Testis (tissue), 2 donors: Measurements from ENCODE around the gene TSC22D4.

Experiments
- CTCF ChIP-seq, 3 experiments: fragments of 450-650 bp in 2 of 3; fragments of 200-600 bp in 1 of 3; sonication (generic) in 1 of 3; IDR thresholded peaks; one replicate each; pipeline ENCODE4 v1.5.1; 2016 to 2019; ENCODE audit warnings: antibody characterized with exemption in 3 of 3, mild to moderate bottlenecking in 2 of 3, moderate library complexity in 1 of 3
- POLR2A ChIP-seq: fragments of 450-650 bp; IDR thresholded peaks from one replicate; pipeline ENCODE4 v1.6.1; 2017; ENCODE audit warnings: antibody characterized with exemption, mild to moderate bottlenecking, moderate library complexity

- TF ChIP-seq CTCF (IDR thresholded peaks at IDR 0.05): peak in 1 of 3 experiments; percentile 11
- TF ChIP-seq POLR2A: no peak
Measured at GRCh38 chr7:100418930-100419659, 59.9 kb downstream of the TSC22D4 start.
